Endothelial cell of hepatic sinusoid (primary cell): ENCODE data around the gene CMPK1.
"Not testable (repeated sequence)": the region's sequence is repeated elsewhere in the genome, so short reads cannot be mapped to it uniquely, and the experiment has no call there.

Source experiments
- in situ Hi-C: cut with HindIII; loops from 2 replicates; pipeline ENCODE4 v1.10.0; 2017; ENCODE audit warnings: low sequenced_read_pairs

The CMPK1 gene

GRCh38 chr1:47333578-47333921, at the start of gene CMPK1:
Gene CMPK1 (plus strand): TSS chr1:47333790. CDS start chr1:47333946, 156 bp downstream.
- in situ Hi-C loops = loop anchor here (5.0 kb wide), 1 partner anchor 44 kb away; no protein-coding TSS in a partner anchor

GRCh38 chr1:47288116-47288515, 45.5 kb upstream of the CMPK1 start:
- in situ Hi-C loops = not testable (repeated sequence)

GRCh38 chr1:47294863-47295262, 38.7 kb upstream of the CMPK1 start:
- in situ Hi-C loops = not testable (repeated sequence)

GRCh38 chr1:47295579-47295978, 38.0 kb upstream of the CMPK1 start:
- in situ Hi-C loops = no loop called here

GRCh38 chr1:47298025-47298699, 35.4 kb upstream of the CMPK1 start:
- in situ Hi-C loops = no loop called here

GRCh38 chr1:47302472-47302871, 31.1 kb upstream of the CMPK1 start:
- in situ Hi-C loops = no loop called here

- in situ Hi-C loops = no loop called here
These were observed 24.2 kb upstream of the CMPK1 start for GRCh38 chr1:47309427-47309826.

GRCh38 chr1:47313915-47314664, 19.5 kb upstream of the CMPK1 start, which contains the start of gene STIL:
Gene STIL (minus strand): TSS chr1:47314147. CDS start chr1:47310319, 3,828 bp downstream.
- in situ Hi-C loops = no loop called here

- in situ Hi-C loops = no loop called here
These were observed 15.7 kb upstream of the CMPK1 start for GRCh38 chr1:47317841-47318240.

GRCh38 chr1:47319968-47320367, 13.6 kb upstream of the CMPK1 start:
- in situ Hi-C loops = loop anchor here (5.0 kb wide), 1 partner anchor 93 kb away; no protein-coding TSS in a partner anchor

GRCh38 chr1:47323599-47324031, 10.0 kb upstream of the CMPK1 start:
- in situ Hi-C loops = loop anchor here (5.0 kb wide), 1 partner anchor 96 kb away; no protein-coding TSS in a partner anchor

- in situ Hi-C loops = loop anchor here (5.0 kb wide), 1 partner anchor 97 kb away; no protein-coding TSS in a partner anchor
These were observed 8.9 kb upstream of the CMPK1 start for GRCh38 chr1:47324682-47325081.

GRCh38 chr1:47325528-47325927, 8.1 kb upstream of the CMPK1 start:
- in situ Hi-C loops = no loop called here

- in situ Hi-C loops = no loop called here
These were observed 7.3 kb upstream of the CMPK1 start for GRCh38 chr1:47326271-47326670.

- in situ Hi-C loops = no loop called here
These were observed 4.6 kb upstream of the CMPK1 start for GRCh38 chr1:47328992-47329391.

GRCh38 chr1:47330212-47330611, 3.4 kb upstream of the CMPK1 start:
- in situ Hi-C loops = loop anchor here (5.0 kb wide), 1 partner anchor 47 kb away; no protein-coding TSS in a partner anchor

GRCh38 chr1:47331875-47332274, 1.7 kb upstream of the CMPK1 start:
- in situ Hi-C loops = loop anchor here (5.0 kb wide), 1 partner anchor 45 kb away; no protein-coding TSS in a partner anchor

GRCh38 chr1:47332779-47333577, 612 bp upstream of the CMPK1 start:
- in situ Hi-C loops = loop anchor here (5.0 kb wide), 1 partner anchor 44 kb away; no protein-coding TSS in a partner anchor

GRCh38 chr1:47333922-47334764, 553 bp downstream of the CMPK1 start:
- in situ Hi-C loops = loop anchor here (5.0 kb wide), 1 partner anchor 43 kb away; no protein-coding TSS in a partner anchor
